ENCODE measurements around the gene CST9L. TPM values are rescaled to one million over a fixed set of nuclear protein-coding genes. Genes with fewer than 3 reads are reported as not detected.

CST9L gene
- total RNA-seq, 1 experiment from 2014 or later = not detected

DNA sequence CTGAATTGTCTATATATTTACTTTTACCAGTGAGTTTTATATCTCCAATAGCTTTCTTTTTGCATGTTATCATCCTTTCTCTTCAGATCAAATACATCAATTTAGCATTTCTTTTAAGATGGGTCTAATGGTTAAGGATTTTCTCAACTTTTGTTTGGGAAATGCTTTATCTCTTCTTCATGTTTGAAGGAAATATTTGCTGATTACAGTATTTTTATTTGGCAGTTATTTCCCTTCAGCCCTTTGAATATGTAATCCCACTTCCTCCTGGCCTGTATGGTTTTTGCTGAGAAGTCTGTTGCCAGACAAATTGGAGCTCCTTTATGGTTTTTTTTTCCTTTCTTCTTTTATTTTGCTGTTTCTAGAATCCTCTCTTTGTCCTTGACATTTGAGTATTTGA lies 6.7 kb upstream of the CST9L start:
- intact Hi-C loops (cut with micrococcal nuclease) = no loop called here
- H3K27ac ChIP-seq (ENCODE audit: low read depth, low read length) = no peak overlapping the region
- H3K4me3 ChIP-seq (replicated peaks in 1 of 2; ENCODE audit: low read depth in 1 of 2, low read length in 2 of 2) = no peak overlapping the region
- H3K27me3 ChIP-seq (ENCODE audit: insufficient read depth, low read length) = peaks cover 28% of the 10 kb centered on the region
- no peaks in the 10 kb centered on the region for H3K4me1 ChIP-seq (ENCODE audit: control insufficient read depth in 1 of 2, insufficient read depth in 2 of 2, low read length in 2 of 2)
- ATAC-seq = no peak
- no peaks in the 10 kb centered on the region for H3K79me2 ChIP-seq (ENCODE audit: insufficient read depth, low read length)
- no peaks in the 10 kb centered on the region; the same call in 1 of the 2 replicates for H4K20me1 ChIP-seq (ENCODE audit: insufficient read depth)
- ChIA-PET POLR2A (no interaction called here), RAD21 (ENCODE audit: low non-redundant PET in 1 of 2, low total read pairs in 2 of 2, uncharacterized antibody in 2 of 2, unreplicated experiment in 2 of 2) (no interaction called here), CTCF (no interaction called here)
- no peaks in the 10 kb centered on the region for H3K9me2 ChIP-seq (ENCODE audit: insufficient read depth)
- H2AFZ ChIP-seq (ENCODE audit: low read depth, low read length, poor library complexity, severe bottlenecking) = no peak overlapping the region
- BruUV-seq (replicated peaks) = no TSS peak
- H3K36me3 ChIP-seq (ENCODE audit: control insufficient read depth in 1 of 2, insufficient read depth in 2 of 2, low read length in 2 of 2) = no peaks in the 10 kb centered on the region
- no peak for TF ChIP-seq SP1 (IDR thresholded peaks at IDR 0.05; ENCODE audit: low read depth)
- TF ChIP-seq EGR1 (IDR thresholded peaks at IDR 0.05; ENCODE audit: low read depth) = no peak
- no peak for TF ChIP-seq FOSL1 (IDR thresholded peaks at IDR 0.05; ENCODE audit: low read depth)
- no peak for TF ChIP-seq JUND (IDR thresholded peaks at IDR 0.05)
- TF ChIP-seq, protein P1, sequence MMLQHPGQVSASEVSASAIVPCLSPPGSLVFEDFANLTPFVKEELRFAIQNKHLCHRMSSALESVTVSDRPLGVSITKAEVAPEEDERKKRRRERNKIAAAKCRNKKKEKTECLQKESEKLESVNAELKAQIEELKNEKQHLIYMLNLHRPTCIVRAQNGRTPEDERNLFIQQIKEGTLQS (IDR thresholded peaks at IDR 0.05) = no peak
- no peak for TF ChIP-seq YY1 (IDR thresholded peaks at IDR 0.05; ENCODE audit: extremely low read depth, insufficient replicate concordance, low read depth, low read length)
- no peak for TF ChIP-seq SRF (IDR thresholded peaks at IDR 0.05; ENCODE audit: low read depth)
- TF ChIP-seq ELF1 (IDR thresholded peaks at IDR 0.05; ENCODE audit: borderline replicate concordance, low read depth) = no peak
- no peak overlapping the region for H3K4me2 ChIP-seq (ENCODE audit: low read length)
- H3K9ac ChIP-seq (ENCODE audit: low read length) = no peak overlapping the region
- no peak for DNase-seq (ENCODE audit: low read depth, low spot score)
- H3K9me3 ChIP-seq (ENCODE audit: control insufficient read depth in 1 of 2, insufficient read depth in 1 of 2, low read depth in 1 of 2, low read length in 2 of 2) = no peaks in the 10 kb centered on the region

GRCh38 chr20:23570178-23570760 lies 2.0 kb upstream of the CST9L start:
- H3K79me2 ChIP-seq (ENCODE audit: insufficient read depth, low read length) = no peaks in the 10 kb centered on the region
- no peak for DNase-seq (ENCODE audit: low read depth, low spot score)
- H3K27me3 ChIP-seq (ENCODE audit: insufficient read depth, low read length) = peaks cover 26% of the 10 kb centered on the region
- ChIA-PET CTCF (no interaction called here), RAD21 (ENCODE audit: low non-redundant PET in 1 of 2, low total read pairs in 2 of 2, uncharacterized antibody in 2 of 2, unreplicated experiment in 2 of 2) (no interaction called here), POLR2A (no interaction called here)
- H4K20me1 ChIP-seq (ENCODE audit: insufficient read depth) = no peaks in the 10 kb centered on the region; the same call in 1 of the 2 replicates
- no peak overlapping the region for H3K9ac ChIP-seq (ENCODE audit: low read length)
- H3K9me3 ChIP-seq (ENCODE audit: control insufficient read depth in 1 of 2, insufficient read depth in 1 of 2, low read depth in 1 of 2, low read length in 2 of 2) = no peaks in the 10 kb centered on the region
- H3K27ac ChIP-seq (ENCODE audit: low read depth, low read length) = no peak overlapping the region
- H3K4me1 ChIP-seq (ENCODE audit: control insufficient read depth in 1 of 2, insufficient read depth in 2 of 2, low read length in 2 of 2) = no peaks in the 10 kb centered on the region
- H3K4me3 ChIP-seq (replicated peaks in 1 of 2; ENCODE audit: low read depth in 1 of 2, low read length in 2 of 2) = no peak overlapping the region
- no peak overlapping the region for H2AFZ ChIP-seq (ENCODE audit: low read depth, low read length, poor library complexity, severe bottlenecking)
- ATAC-seq = no peak
- H3K9me2 ChIP-seq (ENCODE audit: insufficient read depth) = no peaks in the 10 kb centered on the region
- H3K4me2 ChIP-seq (ENCODE audit: low read length) = no peak overlapping the region
- H3K36me3 ChIP-seq (ENCODE audit: control insufficient read depth in 1 of 2, insufficient read depth in 2 of 2, low read length in 2 of 2) = no peaks in the 10 kb centered on the region
- intact Hi-C loops (cut with micrococcal nuclease) = no loop called here
- no TSS peak for BruUV-seq (replicated peaks)
- TF ChIP-seq CBX3 (IDR thresholded peaks at IDR 0.05; ENCODE audit: low read depth) (no peak), POLR2A (IDR thresholded peaks at IDR 0.05; ENCODE audit: borderline replicate concordance, extremely low read depth, insufficient read depth, insufficient read length) (no peak), YY1 (IDR thresholded peaks at IDR 0.05; ENCODE audit: extremely low read depth, insufficient replicate concordance, low read depth, low read length) (no peak), FOSL1 (IDR thresholded peaks at IDR 0.05; ENCODE audit: low read depth) (no peak), RAD21 (IDR thresholded peaks at IDR 0.05; ENCODE audit: low read depth) (no peak), POLR2AphosphoS5 (IDR thresholded peaks at IDR 0.05; ENCODE audit: low read depth, low read length) (no peak), CEBPB (IDR thresholded peaks at IDR 0.05; ENCODE audit: low read depth) (no peak), ELF1 (IDR thresholded peaks at IDR 0.05; ENCODE audit: borderline replicate concordance, low read depth) (no peak), ZFX (IDR thresholded peaks at IDR 0.05) (no peak), ZBTB33 (IDR thresholded peaks at IDR 0.05; ENCODE audit: extremely low read depth, insufficient replicate concordance, low read length) (no peak)
- TF ChIP-seq, protein P2, sequence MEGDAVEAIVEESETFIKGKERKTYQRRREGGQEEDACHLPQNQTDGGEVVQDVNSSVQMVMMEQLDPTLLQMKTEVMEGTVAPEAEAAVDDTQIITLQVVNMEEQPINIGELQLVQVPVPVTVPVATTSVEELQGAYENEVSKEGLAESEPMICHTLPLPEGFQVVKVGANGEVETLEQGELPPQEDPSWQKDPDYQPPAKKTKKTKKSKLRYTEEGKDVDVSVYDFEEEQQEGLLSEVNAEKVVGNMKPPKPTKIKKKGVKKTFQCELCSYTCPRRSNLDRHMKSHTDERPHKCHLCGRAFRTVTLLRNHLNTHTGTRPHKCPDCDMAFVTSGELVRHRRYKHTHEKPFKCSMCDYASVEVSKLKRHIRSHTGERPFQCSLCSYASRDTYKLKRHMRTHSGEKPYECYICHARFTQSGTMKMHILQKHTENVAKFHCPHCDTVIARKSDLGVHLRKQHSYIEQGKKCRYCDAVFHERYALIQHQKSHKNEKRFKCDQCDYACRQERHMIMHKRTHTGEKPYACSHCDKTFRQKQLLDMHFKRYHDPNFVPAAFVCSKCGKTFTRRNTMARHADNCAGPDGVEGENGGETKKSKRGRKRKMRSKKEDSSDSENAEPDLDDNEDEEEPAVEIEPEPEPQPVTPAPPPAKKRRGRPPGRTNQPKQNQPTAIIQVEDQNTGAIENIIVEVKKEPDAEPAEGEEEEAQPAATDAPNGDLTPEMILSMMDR (IDR thresholded peaks at IDR 0.05 in 2 of 3, conservative IDR thresholded peaks at IDR 0.05 in 1 of 3; ENCODE audit: borderline replicate concordance in 1 of 3, insufficient read depth in 1 of 3, low read depth in 2 of 3, low read length in 2 of 3) = no peak
- TF ChIP-seq, protein P1 (IDR thresholded peaks at IDR 0.05) = no peak
- TF ChIP-seq, protein P3, sequence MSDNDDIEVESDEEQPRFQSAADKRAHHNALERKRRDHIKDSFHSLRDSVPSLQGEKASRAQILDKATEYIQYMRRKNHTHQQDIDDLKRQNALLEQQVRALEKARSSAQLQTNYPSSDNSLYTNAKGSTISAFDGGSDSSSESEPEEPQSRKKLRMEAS (IDR thresholded peaks at IDR 0.05) = no peak
